Measurements from ENCODE around the gene NUDT3. TPM values are rescaled to one million over a fixed set of nuclear protein-coding genes. Genes with fewer than 3 reads are reported as not detected.
"Not testable (repeated sequence)": the region's sequence is repeated elsewhere in the genome, so short reads cannot be mapped to it uniquely, and the experiment has no call there.

Gene NUDT3
- total RNA-seq, 1 donor from 2014 or later = 16.6 TPM

DNA sequence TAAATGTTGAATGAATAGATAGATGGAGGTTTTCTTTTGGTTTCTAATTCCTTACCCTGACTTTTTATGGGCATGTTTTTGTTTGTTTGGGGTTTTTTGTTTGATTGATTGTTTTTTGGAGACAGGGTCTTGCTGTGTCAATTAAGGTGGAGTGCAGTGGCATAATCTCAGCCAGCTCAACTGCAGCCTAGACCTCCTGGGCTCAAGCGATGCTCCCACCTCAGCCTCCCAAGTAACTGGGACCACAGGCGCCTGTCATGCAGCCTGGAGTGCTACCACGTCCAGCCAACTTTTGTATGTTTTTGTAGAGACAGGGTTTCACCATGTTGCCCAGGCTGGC lies 1.5 kb upstream of the NUDT3 start:
- DNase-seq (ENCODE audit: low spot score) = no peak
- no peak for ATAC-seq

- ATAC-seq (no peak), DNase-seq (ENCODE audit: low spot score) (no peak)
These were observed 909 bp upstream of the NUDT3 start for GRCh38 chr6:34393191-34393965.

DNA sequence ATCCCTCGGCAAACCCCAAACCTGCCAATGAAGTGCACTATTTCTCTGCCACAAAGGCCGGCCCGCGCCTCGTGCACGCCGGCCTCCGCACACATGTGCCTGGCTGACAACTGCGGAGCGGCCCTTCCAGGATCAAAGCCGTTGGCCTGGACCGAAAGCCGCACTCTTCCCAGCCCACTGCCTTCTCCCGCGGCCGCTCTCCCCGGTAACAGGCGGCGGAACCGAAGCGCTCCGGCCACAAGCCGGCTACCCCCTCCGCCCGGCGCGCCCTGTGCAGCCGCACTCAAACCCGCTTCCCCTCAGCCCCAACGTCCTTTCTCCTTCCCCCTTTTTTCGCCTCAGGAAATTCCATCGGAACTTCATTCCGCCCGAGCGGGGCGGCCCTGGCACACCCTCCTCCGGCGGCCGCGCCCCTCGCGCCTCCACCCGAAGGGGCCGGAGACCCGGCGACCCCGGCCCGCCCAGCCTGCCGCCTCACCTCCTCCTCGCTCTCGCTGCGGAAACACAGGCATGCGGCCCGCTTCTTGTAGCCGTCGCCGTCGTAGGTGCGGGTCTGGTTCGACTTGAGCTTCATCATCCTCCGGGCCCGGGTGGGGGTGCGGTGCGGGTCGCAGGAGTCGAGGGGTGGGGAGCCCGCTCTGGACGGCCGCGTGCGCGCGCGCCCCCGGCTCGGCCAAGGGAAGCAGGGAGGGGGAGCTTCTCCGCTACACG lies 528 bp downstream of the NUDT3 start:
- peak; percentile 72 for DNase-seq (ENCODE audit: low spot score)
- peak; percentile 56 for ATAC-seq

DNA sequence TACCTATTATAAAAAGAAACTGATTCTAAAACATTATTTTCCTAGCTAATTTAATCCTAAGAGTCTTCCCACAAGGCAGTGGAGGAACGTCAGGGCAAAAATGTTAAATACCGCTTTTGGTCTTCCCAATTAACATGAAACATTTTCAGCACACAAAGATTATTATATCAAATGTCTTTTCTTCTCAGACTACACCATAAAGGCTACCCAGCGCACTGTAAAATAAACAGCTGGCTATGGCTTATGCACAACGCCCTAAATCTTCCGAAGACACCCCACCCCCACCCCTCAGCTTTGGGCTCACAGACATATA lies 1.0 kb downstream of the NUDT3 start:
- DNase-seq (ENCODE audit: low spot score) = no peak

DNA sequence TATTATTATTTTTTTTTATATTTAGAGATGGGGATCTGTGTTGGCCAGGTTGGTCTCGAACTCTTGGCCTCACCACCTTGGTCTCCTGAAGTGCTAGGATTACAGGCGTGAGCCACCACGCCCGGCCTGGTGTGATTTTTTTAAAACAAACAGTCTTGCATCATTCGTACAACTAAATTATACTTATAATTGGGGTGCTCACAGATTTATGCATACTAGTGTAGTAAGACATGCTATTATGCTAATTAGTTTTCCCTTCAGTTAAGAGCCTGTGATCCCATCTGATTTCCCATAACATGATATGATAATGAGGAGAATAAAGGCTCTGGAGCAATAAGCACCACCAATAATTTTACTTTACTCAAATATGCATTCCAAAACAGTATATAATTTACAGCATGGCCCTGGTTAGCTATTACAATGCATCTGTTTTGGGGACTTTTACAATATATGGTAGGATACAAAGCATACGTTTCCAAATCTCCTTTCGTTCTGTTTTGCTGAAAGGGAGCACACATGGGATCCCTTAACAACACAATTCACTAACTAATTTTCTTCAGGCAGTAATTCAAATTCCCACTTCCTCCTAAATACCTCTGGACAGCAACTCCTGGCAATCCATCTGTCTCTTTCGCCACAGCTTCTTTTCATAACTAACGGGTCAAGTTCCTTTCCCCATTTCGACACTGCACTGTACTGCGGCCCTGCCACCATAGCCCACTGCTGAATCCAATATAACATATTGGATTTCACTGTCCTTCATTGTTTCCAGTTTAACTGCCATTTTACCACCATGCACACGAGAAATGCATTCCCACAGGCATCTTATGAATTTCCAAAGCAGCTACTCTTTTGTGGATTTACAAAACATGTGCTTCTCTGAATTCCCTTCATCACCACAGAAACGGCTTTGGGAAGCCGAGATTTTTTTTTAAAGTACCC lies 1.7 kb downstream of the NUDT3 start:
- ATAC-seq (peak; percentile 42), DNase-seq (ENCODE audit: low spot score) (peak; percentile 72)

More for the DNA sequence above, 1.0 kb downstream of the NUDT3 start:
- ATAC-seq = no peak

DNA sequence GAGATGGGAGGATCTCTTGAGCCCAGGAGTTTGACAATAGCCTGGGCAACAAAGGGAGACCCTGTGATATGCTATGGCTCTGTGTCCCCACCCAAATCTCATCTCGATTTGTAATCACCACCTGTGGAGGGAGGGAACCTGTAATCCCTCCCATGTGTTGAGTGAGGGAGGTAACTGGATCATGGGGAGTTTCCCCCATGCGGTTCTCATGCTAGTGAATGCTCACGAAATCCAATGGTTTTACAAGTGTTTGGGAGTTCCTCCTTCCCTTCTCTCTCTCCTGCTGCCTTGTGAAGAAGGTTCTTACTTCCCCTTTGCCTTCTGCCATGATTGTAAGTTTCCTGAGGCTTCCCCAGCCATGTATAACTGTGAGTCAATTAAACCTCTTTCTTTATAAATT lies 3.4 kb downstream of the NUDT3 start:
- ATAC-seq = no peak
- no peak for DNase-seq (ENCODE audit: low spot score)

DNA sequence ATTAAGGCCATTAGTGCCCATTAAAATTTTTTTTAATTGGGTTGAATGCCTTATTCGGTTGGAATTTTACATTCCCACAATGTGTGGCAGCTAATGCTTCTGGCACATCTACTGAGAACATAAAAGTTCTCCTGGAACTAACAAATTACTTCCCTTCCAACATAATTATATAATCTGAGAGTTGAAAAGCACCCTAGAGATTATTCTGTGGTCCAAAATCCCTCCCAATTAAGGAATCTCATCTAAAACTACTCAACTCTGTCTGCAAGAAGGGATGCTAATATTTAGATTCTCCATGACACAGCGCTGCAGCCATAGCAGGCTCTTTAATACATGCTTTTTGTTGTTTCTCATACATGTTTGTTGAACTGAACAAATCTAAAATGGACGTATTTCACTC lies 4.0 kb downstream of the NUDT3 start:
- DNase-seq (ENCODE audit: low spot score) (no peak), ATAC-seq (no peak)

- ATAC-seq (peak; percentile 71), DNase-seq (ENCODE audit: low spot score) (no peak)
These were observed 5.9 kb downstream of the NUDT3 start for GRCh38 chr6:34386316-34387137.

DNA sequence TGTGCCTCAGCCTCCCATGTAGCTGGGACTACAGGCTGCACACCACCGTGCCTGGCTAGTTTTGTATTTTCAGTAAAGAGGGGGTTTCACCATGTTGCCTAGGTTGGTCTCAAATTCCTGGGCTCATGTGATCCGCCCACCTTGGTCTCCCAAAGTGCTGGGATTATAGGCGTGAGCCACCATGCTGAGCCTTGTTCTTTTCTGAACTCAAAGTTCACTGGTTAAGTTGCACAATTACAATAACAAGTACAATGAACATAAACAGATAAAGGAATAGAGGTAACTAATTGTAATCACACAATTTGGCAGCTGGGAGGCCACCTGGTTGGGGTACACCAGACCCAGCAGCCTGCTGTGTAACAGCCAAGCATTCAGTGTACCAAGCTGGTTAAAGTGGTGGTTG lies 6.7 kb downstream of the NUDT3 start:
- ATAC-seq (peak; percentile 50), DNase-seq (ENCODE audit: low spot score) (no peak)

DNA sequence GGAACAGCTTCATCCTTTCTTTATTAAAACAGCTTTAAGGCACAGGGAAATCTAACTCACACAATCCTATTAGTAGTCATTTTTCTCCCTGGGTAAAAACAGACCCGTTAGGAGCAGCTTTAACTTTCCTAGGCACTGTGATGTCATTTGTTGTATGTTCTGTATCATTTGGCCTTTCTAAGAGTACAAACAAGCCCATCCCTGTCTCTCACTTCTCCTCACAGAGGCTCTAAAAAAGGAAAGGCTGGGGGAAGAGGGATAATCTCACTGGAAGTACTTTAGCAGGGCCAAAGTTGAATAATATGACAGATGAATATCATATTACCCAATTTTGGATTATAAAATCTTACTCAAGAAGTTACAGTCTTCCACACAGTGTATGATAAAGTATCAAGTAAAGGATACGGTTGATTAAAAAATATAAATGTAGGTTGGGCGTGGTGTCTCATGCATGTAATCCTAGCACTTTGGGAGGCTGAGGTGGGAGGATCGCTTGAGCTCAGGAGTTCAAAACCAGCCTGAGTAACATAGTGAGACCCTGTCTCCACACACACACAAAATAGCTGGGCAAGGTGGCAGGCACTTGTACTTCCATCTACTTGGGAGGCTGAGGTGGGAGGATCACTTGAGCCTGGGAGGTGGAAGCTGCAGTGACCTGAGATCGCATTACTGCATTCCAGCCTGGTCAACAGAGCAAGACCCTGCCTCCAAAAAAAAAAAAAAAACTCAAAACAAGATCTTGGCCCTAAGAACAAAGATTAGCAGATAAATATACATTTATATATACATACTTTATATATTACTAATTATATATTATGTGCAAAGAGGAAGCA lies 7.9 kb downstream of the NUDT3 start:
- ATAC-seq = no peak

GRCh38 chr6:34383656-34384320 lies 8.7 kb downstream of the NUDT3 start:
- no peak for DNase-seq (ENCODE audit: low spot score)
- ATAC-seq = no peak

More for the DNA sequence above, 7.9 kb downstream of the NUDT3 start:
- no peak for DNase-seq (ENCODE audit: low spot score)

DNA sequence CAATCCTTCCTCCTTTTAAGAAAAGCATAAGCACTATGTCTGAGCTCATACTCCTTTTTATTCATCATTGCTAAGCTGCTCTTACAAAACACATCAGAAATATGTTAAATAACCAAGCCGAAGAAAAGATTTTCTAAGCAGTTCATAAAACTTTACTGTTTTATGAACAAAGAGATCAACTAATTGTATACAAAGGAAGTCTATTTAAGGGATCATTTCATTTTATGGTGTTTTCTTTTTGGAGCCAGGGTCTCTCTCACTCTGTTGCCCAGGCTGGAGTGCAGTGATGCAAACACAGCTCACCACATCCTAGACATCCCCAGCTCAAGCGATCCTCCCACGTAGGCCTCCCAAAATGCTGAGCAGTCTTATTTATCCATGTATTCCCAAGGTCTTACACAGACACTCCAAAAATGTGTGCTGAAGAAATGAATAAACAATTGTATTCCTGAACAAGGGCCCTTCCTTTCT lies 9.3 kb downstream of the NUDT3 start:
- no peak for DNase-seq (ENCODE audit: low spot score)

DNA sequence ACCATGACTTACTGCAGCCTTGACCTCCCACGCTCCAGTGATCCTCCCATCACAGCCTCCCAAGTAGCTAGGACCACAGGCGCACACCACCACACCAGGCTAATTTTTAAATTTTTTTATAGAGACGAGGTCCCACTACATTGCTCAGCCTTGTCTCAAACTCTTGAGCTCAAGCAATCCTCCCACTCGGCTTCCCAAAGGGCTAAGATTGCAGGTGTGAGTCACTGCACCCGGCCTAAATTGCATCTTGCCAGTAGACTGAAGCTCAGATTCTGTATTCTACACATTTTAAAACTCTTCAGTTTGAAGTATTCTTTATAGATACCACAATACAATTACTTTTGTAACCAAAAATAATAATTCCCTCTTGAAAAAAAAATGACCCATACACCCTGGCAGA lies 11.4 kb downstream of the NUDT3 start:
- no peak for DNase-seq (ENCODE audit: low spot score)
- no peak for ATAC-seq

More for the DNA sequence above, 9.3 kb downstream of the NUDT3 start:
- ATAC-seq = no peak

GRCh38 chr6:34378470-34378869 lies 14.0 kb downstream of the NUDT3 start:
- no peak for ATAC-seq
- DNase-seq (ENCODE audit: low spot score) = no peak

- DNase-seq (ENCODE audit: low spot score) (no peak), ATAC-seq (no peak)
These were observed 14.5 kb downstream of the NUDT3 start for GRCh38 chr6:34377984-34378383.

- not testable (repeated sequence) for ATAC-seq; DNase-seq (ENCODE audit: low spot score)
These were observed 14.9 kb downstream of the NUDT3 start for GRCh38 chr6:34377571-34377970.

GRCh38 chr6:34375833-34376232 lies 16.6 kb downstream of the NUDT3 start:
- ATAC-seq (no peak), DNase-seq (ENCODE audit: low spot score) (no peak)

- no peak for ATAC-seq
- no peak for DNase-seq (ENCODE audit: low spot score)
These were observed 18.0 kb downstream of the NUDT3 start for GRCh38 chr6:34374508-34374907.

- no peak for DNase-seq (ENCODE audit: low spot score)
- peak; percentile 16 for ATAC-seq
These were observed 18.4 kb downstream of the NUDT3 start for GRCh38 chr6:34374069-34374468.

All from left lobe of liver (tissue), 2 donors.